Upper lobe of left lung (tissue), 6 donors: ENCODE results near the gene TMEM86A. TPM values are rescaled to one million over a fixed set of nuclear protein-coding genes. Genes with fewer than 3 reads are reported as not detected.

ENCODE experiments used
- ATAC-seq, 2 donors: fragments of 200-7000 bp; cut with Tn5 transposase; one replicate each; pipeline ENCODE4 v1.9.1; 2022; ENCODE audit warnings: mild to moderate bottlenecking in 2 of 2, moderate library complexity in 2 of 2; ENCODE audit not compliant: low FRiP score in 2 of 2
- DNase-seq, 2 donors: peaks; one replicate each; pipeline ENCODE4 v3.0.0-alpha.2; 2019 to 2020
- H3K27ac ChIP-seq, 4 donors: fragments of 200-600 bp; sonication (generic); one replicate each; pipeline ENCODE4 v1.5.1; 2016 to 2019
- H3K27me3 ChIP-seq, 4 donors: fragments of 200-600 bp; sonication (generic); one replicate each; pipeline ENCODE4 v1.5.1; 2017 to 2019
- H3K36me3 ChIP-seq, 4 donors: fragments of 200-600 bp; sonication (generic); one replicate each; pipeline ENCODE4 v1.5.1; 2016 to 2019
- H3K4me1 ChIP-seq, 4 donors: fragments of 200-600 bp; sonication (generic); one replicate each; pipeline ENCODE4 v1.5.1; 2018 to 2019
- H3K4me3 ChIP-seq, 4 donors: fragments of 200-600 bp; sonication (generic); one replicate each; pipeline ENCODE4 v1.5.1; 2017 to 2019; ENCODE audit warnings: mild to moderate bottlenecking in 2 of 4, moderate library complexity in 1 of 4
- H3K9me3 ChIP-seq, 4 donors: fragments of 200-600 bp; sonication (generic); one replicate each; pipeline ENCODE4 v1.5.1; 2018 to 2019
- EP300 ChIP-seq, 4 donors: sonication (generic); formaldehyde crosslinking; IDR thresholded peaks; one replicate each; pipeline ENCODE4 v1.5.1; 2017; ENCODE audit warnings: antibody characterized with exemption in 4 of 4, control low read depth in 2 of 4
- POLR2A ChIP-seq, 4 donors: fragments of 450-650 bp; IDR thresholded peaks; one replicate each; pipeline ENCODE4 v1.5.1; 2016 to 2017; ENCODE audit warnings: antibody characterized with exemption in 4 of 4, mild to moderate bottlenecking in 2 of 4
- POLR2AphosphoS5 ChIP-seq, 2 donors: sonication (generic); formaldehyde crosslinking; IDR thresholded peaks; one replicate each; pipeline ENCODE4 v1.5.1; 2017; ENCODE audit warnings: antibody characterized with exemption in 2 of 2
- WGBS, 2 donors: methylation state at CpG; one replicate each; pipeline ENCODE4 v1.1.5; 2017 to 2018; 5-methylcytosine and 5-hydroxymethylcytosine counted together
- total RNA-seq, 6 donors: library from RNA; depleted of rRNA in 4 of 6; stranded (reverse); fragments of >200 nt in 4 of 6; gene quantifications; one replicate each; pipeline versions ENCODE4 v1.1.0 to v1.2.1, GENCODE V29; 2016 to 2021
- TF ChIP-seq, protein P1 (sequence below), 6 experiments: fragments of 450-650 bp in 4 of 6; fragments of 200-600 bp in 2 of 6; sonication (generic) in 2 of 6; IDR thresholded peaks; one replicate each; pipeline ENCODE4 v1.5.1; 2016 to 2019; ENCODE audit warnings: antibody characterized with exemption in 6 of 6
- donor health status: DM: no; HTN: no; CAD: no; lungs with moderate emphysema.
- donor health status: DM: no; HTN: yes; CAD: no; lungs with severe emphysema.

The TMEM86A gene
- total RNA-seq, 6 donors from 2014 or later = 4.6 to 18.0 (median 8.5) TPM

DNA sequence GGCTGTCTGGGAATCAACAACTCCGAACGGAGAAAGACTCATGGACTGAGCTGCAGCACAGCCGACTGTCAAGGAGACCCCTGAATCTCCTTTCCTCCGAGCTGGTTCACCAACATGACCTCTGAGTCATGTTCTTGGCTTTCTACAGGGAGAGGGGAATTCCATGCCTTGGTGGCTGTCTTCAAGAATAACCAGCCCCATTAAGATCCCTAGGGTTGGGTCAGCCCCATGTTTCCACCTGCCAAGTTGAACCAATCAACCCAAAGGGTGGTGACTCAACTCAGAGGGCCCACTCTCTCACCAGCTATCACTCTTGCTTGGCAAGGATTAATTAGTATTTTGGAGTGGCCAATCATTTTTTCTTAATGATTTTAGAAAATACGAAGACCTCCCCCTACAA, 55.7 kb downstream of the TMEM86A start:
- DNase-seq = no peak
- WGBS, 2 donors = 61 to 77% methylated on average over 5 of the region's 5 CpGs
- H3K27me3 ChIP-seq = no peaks in the 10 kb centered on the region
- H3K9me3 ChIP-seq = no peaks in the 10 kb centered on the region
- no peak overlapping the region for H3K4me3 ChIP-seq
- H3K27ac ChIP-seq = no peak overlapping the region
- H3K36me3 ChIP-seq = no peaks in the 10 kb centered on the region
- no peaks in the 10 kb centered on the region for H3K4me1 ChIP-seq
- TF ChIP-seq, protein P1, sequence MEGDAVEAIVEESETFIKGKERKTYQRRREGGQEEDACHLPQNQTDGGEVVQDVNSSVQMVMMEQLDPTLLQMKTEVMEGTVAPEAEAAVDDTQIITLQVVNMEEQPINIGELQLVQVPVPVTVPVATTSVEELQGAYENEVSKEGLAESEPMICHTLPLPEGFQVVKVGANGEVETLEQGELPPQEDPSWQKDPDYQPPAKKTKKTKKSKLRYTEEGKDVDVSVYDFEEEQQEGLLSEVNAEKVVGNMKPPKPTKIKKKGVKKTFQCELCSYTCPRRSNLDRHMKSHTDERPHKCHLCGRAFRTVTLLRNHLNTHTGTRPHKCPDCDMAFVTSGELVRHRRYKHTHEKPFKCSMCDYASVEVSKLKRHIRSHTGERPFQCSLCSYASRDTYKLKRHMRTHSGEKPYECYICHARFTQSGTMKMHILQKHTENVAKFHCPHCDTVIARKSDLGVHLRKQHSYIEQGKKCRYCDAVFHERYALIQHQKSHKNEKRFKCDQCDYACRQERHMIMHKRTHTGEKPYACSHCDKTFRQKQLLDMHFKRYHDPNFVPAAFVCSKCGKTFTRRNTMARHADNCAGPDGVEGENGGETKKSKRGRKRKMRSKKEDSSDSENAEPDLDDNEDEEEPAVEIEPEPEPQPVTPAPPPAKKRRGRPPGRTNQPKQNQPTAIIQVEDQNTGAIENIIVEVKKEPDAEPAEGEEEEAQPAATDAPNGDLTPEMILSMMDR (IDR thresholded peaks at IDR 0.05) = no peak
- TF ChIP-seq POLR2A (IDR thresholded peaks at IDR 0.05) (no peak), EP300 (IDR thresholded peaks at IDR 0.05) (no peak), POLR2AphosphoS5 (IDR thresholded peaks at IDR 0.05) (no peak)
- ATAC-seq = no peak

Other genes with a start within 250 kb of the TMEM86A start
- gene LDHAL6A, start 242.9 kb upstream of the TMEM86A start, total RNA-seq = not detected
- 10 to 100 TPM; 40.9 to 77.2 (median 56.8) TPM for gene TSG101, start 171.8 kb upstream of the TMEM86A start, total RNA-seq
- 10 to 100 TPM; 10.3 to 26.0 (median 19.1) TPM for gene UEVLD, start 110.0 kb upstream of the TMEM86A start, total RNA-seq
- gene MISFA, start 99.0 kb upstream of the TMEM86A start, total RNA-seq = 1 to 10 TPM in 3 of 6 donors, under 1 TPM in 1, not detected in 2; 0.76 to 6.0 (median 1.8) TPM
- gene SPTY2D1, start 64.4 kb upstream of the TMEM86A start, total RNA-seq = 10 to 100 TPM in 5 of 6 donors, 1 to 10 TPM in 1; 10.0 to 25.5 (median 18.6) TPM
- gene IGSF22, start 27.4 kb downstream of the TMEM86A start, total RNA-seq = 10 to 100 TPM in 1 of 6 donors, 1 to 10 TPM in 2, not detected in 3; 1.2 to 21.0 (median 2.1) TPM
- gene PTPN5, start 93.0 kb downstream of the TMEM86A start, total RNA-seq = 1 to 10 TPM in 2 of 6 donors, under 1 TPM in 2, not detected in 2; 0.31 to 1.8 (median 1.0) TPM
- not detected for gene MRGPRX1, start 240.6 kb downstream of the TMEM86A start, total RNA-seq